Fibroblast of the aortic adventitia (primary cell): ENCODE measurements around the gene RXRB. TPM values are rescaled to one million over a fixed set of nuclear protein-coding genes. Genes with fewer than 3 reads are reported as not detected.

Source experiments
- DNase-seq: peaks from one replicate; pipeline ENCODE4 v3.0.0-alpha.2; 2010; ENCODE audit warnings: low read depth
- H3K4me3 ChIP-seq: 2 replicates; pipeline ENCODE4 v1.5.1; 2011; ENCODE audit warnings: low read depth, mild to moderate bottlenecking, control low read depth, low read length, moderate library complexity
- CTCF ChIP-seq: IDR thresholded peaks from 2 replicates; pipeline ENCODE4 v1.5.1; 2011; ENCODE audit warnings: mild to moderate bottlenecking, low read length, control low read depth, inconsistent platforms; ENCODE audit not compliant: insufficient read depth
- total RNA-seq: library from RNA; depleted of rRNA; stranded (reverse); fragments of >200 nt; gene quantifications from 2 replicates; pipeline ENCODE4 v1.2.3, GENCODE V29; 2012; ENCODE audit warnings: low replicate concordance

Gene RXRB
- total RNA-seq, 1 donor = 22.6 TPM

- no peak overlapping the region for H3K4me3 ChIP-seq
- no peak for DNase-seq
- no peak for TF ChIP-seq CTCF
Observed at GRCh38 chr6:33176906-33177305, 23.6 kb downstream of the RXRB start.

- no peak overlapping the region for H3K4me3 ChIP-seq
- DNase-seq = no peak
- no peak for TF ChIP-seq CTCF
Observed at GRCh38 chr6:33175436-33176069, 24.9 kb downstream of the RXRB start.

- no peak overlapping the region for H3K4me3 ChIP-seq
- no peak for DNase-seq
- no peak for TF ChIP-seq CTCF
Observed at GRCh38 chr6:33174784-33175183, 25.7 kb downstream of the RXRB start.

GRCh38 chr6:33173535-33174180 lies 26.8 kb downstream of the RXRB start:
- no peak overlapping the region for H3K4me3 ChIP-seq
- DNase-seq = no peak
- no peak for TF ChIP-seq CTCF

- H3K4me3 ChIP-seq = no peak overlapping the region
- peak; percentile 46 for DNase-seq
- TF ChIP-seq CTCF = peak; percentile 80
Observed at GRCh38 chr6:33172688-33173534, 27.6 kb downstream of the RXRB start.

GRCh38 chr6:33171880-33172687 lies 28.4 kb downstream of the RXRB start:
- DNase-seq = no peak
- no peak for TF ChIP-seq CTCF
- H3K4me3 ChIP-seq = no peak overlapping the region
